ENCODE measurements around the gene MEF2A. TPM values are rescaled to one million over a fixed set of nuclear protein-coding genes. Genes with fewer than 3 reads are reported as not detected.
"Not testable (repeated sequence)": the region's sequence is repeated elsewhere in the genome, so short reads cannot be mapped to it uniquely, and the experiment has no call there.

MEF2A gene
- total RNA-seq, 1 experiment from 2014 or later, result 29.6 TPM

GRCh38 chr15:99749386-99749785 lies 183.6 kb downstream of the MEF2A start:
- BruUV-seq (replicated peaks), result no TSS peak
- DNase-seq (ENCODE audit: low read depth, low spot score), result no peak

GRCh38 chr15:99750326-99750725 lies 184.5 kb downstream of the MEF2A start:
- intact Hi-C loops (cut with micrococcal nuclease), result loop anchor here (10.0 kb wide), 1 partner anchor 646 kb away; the partner anchor contains the start of gene SYNM

More at GRCh38 chr15:99749386-99749785, 183.6 kb downstream of the MEF2A start:
- no peak overlapping the region for H3K27ac ChIP-seq (ENCODE audit: low read depth, low read length)
- H3K9ac ChIP-seq (ENCODE audit: low read length), result no peak overlapping the region
- ChIA-PET CTCF (no interaction called here), POLR2A (no interaction called here), RAD21 (ENCODE audit: low non-redundant PET in 1 of 2, low total read pairs in 2 of 2, uncharacterized antibody in 2 of 2, unreplicated experiment in 2 of 2) (no interaction called here)
- no peak for ATAC-seq
- no peak overlapping the region for H3K4me2 ChIP-seq (ENCODE audit: low read length)
- intact Hi-C loops (cut with micrococcal nuclease), result no loop called here
- H3K9me2 ChIP-seq (ENCODE audit: insufficient read depth), result no peaks in the 10 kb centered on the region
- TF ChIP-seq YY1 (IDR thresholded peaks at IDR 0.05; ENCODE audit: extremely low read depth, insufficient replicate concordance, low read depth, low read length), result no peak
- no peak for TF ChIP-seq ZFX (IDR thresholded peaks at IDR 0.05)
- no peak for TF ChIP-seq EZH2phosphoT487 (IDR thresholded peaks at IDR 0.05; ENCODE audit: borderline replicate concordance)
- TF ChIP-seq CEBPB (IDR thresholded peaks at IDR 0.05; ENCODE audit: low read depth), result no peak
- TF ChIP-seq ZNF274 (IDR thresholded peaks at IDR 0.05; ENCODE audit: low read depth, low read length), result no peak
- TF ChIP-seq SP1 (IDR thresholded peaks at IDR 0.05; ENCODE audit: low read depth), result no peak
- no peak for TF ChIP-seq EZH2 (IDR thresholded peaks at IDR 0.05)
- no peaks in the 10 kb centered on the region for H3K79me2 ChIP-seq (ENCODE audit: insufficient read depth, low read length)
- no peak overlapping the region for H3K4me3 ChIP-seq (replicated peaks in 1 of 2; ENCODE audit: low read depth in 1 of 2, low read length in 2 of 2)
- no peaks in the 10 kb centered on the region for H3K4me1 ChIP-seq (ENCODE audit: control insufficient read depth in 1 of 2, insufficient read depth in 2 of 2, low read length in 2 of 2)
- H3K27me3 ChIP-seq (ENCODE audit: insufficient read depth, low read length), result no peaks in the 10 kb centered on the region
- H3K36me3 ChIP-seq (ENCODE audit: control insufficient read depth in 1 of 2, insufficient read depth in 2 of 2, low read length in 2 of 2), result no peaks in the 10 kb centered on the region
- H4K20me1 ChIP-seq (ENCODE audit: insufficient read depth), result no peaks in the 10 kb centered on the region
- no peaks in the 10 kb centered on the region for H3K9me3 ChIP-seq (ENCODE audit: control insufficient read depth in 1 of 2, insufficient read depth in 1 of 2, low read depth in 1 of 2, low read length in 2 of 2)
- H2AFZ ChIP-seq (ENCODE audit: low read depth, low read length, poor library complexity, severe bottlenecking), result no peak overlapping the region

More at GRCh38 chr15:99750326-99750725, 184.5 kb downstream of the MEF2A start:
- H3K79me2 ChIP-seq (ENCODE audit: insufficient read depth, low read length); H4K20me1 ChIP-seq (ENCODE audit: insufficient read depth); RAD21 ChIA-PET (ENCODE audit: low non-redundant PET in 1 of 2, low total read pairs in 2 of 2, uncharacterized antibody in 2 of 2, unreplicated experiment in 2 of 2); H3K9me3 ChIP-seq (ENCODE audit: control insufficient read depth in 1 of 2, insufficient read depth in 1 of 2, low read depth in 1 of 2, low read length in 2 of 2); H2AFZ ChIP-seq (ENCODE audit: low read depth, low read length, poor library complexity, severe bottlenecking); H3K27me3 ChIP-seq (ENCODE audit: insufficient read depth, low read length); H3K27ac ChIP-seq (ENCODE audit: low read depth, low read length); ATAC-seq; H3K9me2 ChIP-seq (ENCODE audit: insufficient read depth); H3K4me3 ChIP-seq (replicated peaks in 1 of 2; ENCODE audit: low read depth in 1 of 2, low read length in 2 of 2); BruUV-seq (replicated peaks); DNase-seq (ENCODE audit: low read depth, low spot score); H3K4me1 ChIP-seq (ENCODE audit: control insufficient read depth in 1 of 2, insufficient read depth in 2 of 2, low read length in 2 of 2); H3K36me3 ChIP-seq (ENCODE audit: control insufficient read depth in 1 of 2, insufficient read depth in 2 of 2, low read length in 2 of 2); H3K4me2 ChIP-seq (ENCODE audit: low read length); H3K9ac ChIP-seq (ENCODE audit: low read length); POLR2A ChIA-PET: not testable (repeated sequence)
- CTCF ChIA-PET, result interaction anchor here (1.3 kb wide), 1 partner anchor 46 kb away, joined by 3 read pairs; no protein-coding TSS in a partner anchor
